ENCODE measurements around the gene PPL.
"Not testable (repeated sequence)": the region's sequence is repeated elsewhere in the genome, so short reads cannot be mapped to it uniquely, and the experiment has no call there.

PPL gene, protein sequence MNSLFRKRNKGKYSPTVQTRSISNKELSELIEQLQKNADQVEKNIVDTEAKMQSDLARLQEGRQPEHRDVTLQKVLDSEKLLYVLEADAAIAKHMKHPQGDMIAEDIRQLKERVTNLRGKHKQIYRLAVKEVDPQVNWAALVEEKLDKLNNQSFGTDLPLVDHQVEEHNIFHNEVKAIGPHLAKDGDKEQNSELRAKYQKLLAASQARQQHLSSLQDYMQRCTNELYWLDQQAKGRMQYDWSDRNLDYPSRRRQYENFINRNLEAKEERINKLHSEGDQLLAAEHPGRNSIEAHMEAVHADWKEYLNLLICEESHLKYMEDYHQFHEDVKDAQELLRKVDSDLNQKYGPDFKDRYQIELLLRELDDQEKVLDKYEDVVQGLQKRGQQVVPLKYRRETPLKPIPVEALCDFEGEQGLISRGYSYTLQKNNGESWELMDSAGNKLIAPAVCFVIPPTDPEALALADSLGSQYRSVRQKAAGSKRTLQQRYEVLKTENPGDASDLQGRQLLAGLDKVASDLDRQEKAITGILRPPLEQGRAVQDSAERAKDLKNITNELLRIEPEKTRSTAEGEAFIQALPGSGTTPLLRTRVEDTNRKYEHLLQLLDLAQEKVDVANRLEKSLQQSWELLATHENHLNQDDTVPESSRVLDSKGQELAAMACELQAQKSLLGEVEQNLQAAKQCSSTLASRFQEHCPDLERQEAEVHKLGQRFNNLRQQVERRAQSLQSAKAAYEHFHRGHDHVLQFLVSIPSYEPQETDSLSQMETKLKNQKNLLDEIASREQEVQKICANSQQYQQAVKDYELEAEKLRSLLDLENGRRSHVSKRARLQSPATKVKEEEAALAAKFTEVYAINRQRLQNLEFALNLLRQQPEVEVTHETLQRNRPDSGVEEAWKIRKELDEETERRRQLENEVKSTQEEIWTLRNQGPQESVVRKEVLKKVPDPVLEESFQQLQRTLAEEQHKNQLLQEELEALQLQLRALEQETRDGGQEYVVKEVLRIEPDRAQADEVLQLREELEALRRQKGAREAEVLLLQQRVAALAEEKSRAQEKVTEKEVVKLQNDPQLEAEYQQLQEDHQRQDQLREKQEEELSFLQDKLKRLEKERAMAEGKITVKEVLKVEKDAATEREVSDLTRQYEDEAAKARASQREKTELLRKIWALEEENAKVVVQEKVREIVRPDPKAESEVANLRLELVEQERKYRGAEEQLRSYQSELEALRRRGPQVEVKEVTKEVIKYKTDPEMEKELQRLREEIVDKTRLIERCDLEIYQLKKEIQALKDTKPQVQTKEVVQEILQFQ (N-terminal part only)

DNA sequence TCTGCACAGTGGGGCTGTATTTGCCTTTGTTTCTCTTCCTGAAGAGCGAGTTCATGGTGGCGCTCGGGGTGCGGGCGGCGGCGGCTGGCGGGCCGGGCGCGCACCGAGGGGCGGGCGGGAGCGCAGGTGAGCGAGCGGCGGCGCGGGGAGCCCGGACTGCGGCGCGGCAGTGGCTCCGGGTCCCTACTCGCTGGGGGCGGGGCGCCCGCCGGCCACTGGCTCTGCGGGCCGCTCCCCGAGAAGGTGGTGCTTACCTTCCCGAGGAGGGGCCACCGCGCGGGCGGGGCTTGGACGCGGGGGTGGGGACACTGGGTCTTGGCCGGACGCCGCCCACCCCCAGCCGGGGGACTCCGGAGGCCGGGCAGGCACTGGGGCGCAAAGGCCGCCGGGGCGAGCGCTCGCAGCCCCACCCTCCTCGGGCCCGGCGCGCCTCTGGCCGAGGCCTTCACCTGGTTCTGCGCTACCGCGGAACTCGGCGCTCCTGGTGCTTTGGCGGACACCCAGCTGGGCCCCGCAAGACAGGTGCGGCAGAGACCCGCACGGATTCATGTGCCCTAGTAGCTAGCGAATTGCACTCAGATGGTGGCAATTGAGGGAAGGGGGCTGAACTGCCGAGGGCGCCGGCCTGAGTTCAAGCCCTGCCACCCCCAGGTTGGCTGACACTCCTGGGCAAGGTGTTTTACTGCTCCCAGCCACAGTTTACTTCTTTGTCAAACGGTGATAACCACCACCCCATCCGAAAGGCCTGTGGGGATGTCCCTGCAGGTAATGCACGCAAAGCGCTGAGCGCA, at the start of gene PPL:
Gene PPL (minus strand): TSS at position 158 of the 791 bp plus-strand sequence. CDS start 103 bp downstream, at position 55.
- no peak for DNase-seq
- in situ Hi-C loops (cut with MboI; ENCODE audit: low pct_unique_long_range_greater_than_20kb, low sequenced_read_pairs) = no loop called here

DNA sequence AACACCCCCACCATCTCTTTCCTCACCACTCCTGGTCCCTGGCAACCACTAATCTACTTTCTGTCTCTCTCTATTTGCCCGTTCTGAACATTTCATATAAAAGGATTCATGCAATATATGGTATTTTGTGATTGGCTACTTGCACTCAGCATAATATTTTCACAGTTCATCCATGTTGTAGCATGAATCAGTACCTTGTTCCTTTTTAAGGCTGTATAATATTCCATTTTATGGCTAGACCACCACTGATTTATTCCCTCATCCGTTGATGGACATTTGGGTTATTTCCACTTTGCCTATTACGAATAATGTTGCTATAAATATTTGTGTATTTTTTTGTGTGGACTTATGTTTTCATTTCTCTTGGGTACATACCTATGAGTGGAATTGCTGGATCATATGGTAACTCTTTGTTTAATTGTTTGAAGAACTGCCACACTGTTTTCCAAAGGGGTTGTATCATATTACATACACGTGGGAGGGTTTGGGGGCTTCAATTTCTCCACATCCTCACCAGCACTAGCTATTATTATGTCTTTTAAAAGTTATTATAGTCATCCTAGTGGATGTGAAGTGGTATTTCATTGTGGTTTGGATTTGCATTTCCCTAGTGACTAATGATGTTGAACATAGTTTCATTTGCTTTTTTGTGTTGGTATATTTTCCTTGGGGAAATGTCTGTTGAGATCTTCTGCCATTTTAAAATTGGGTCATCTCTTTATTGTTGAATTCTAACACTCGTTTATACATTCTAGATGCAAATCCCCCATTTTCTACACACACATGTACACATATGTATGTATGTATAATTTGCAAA, 47.4 kb upstream of the PPL start:
- in situ Hi-C loops (cut with MboI; ENCODE audit: low pct_unique_long_range_greater_than_20kb, low sequenced_read_pairs) = no loop called here
- DNase-seq = no peak

GRCh38 chr16:4982056-4982867, 45.3 kb upstream of the PPL start:
- in situ Hi-C loops (cut with MboI; ENCODE audit: low pct_unique_long_range_greater_than_20kb, low sequenced_read_pairs) = no loop called here
- no peak for DNase-seq

GRCh38 chr16:4981473-4981872, 44.5 kb upstream of the PPL start:
- DNase-seq = no peak
- in situ Hi-C loops (cut with MboI; ENCODE audit: low pct_unique_long_range_greater_than_20kb, low sequenced_read_pairs) = no loop called here

DNA sequence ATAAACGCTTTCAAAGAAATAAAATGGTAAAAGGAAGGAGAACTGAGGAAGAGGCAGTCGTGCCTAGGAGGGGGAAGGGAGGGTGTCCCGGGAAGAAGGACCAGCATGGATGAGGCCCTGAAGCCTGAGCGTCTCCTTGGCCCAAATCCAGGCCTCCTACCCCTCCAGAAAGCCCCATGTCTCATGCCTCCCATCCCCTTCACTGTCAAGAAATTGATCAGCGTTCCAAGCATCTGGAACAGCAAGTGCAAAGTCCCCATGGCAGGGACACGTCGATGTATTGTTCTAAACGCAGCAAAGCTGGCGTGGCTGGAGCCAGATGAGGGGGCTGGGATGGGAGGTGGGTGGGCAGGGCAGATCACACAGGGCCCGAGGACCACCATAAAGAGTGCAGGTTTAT, 43.7 kb upstream of the PPL start:
- in situ Hi-C loops (cut with MboI; ENCODE audit: low pct_unique_long_range_greater_than_20kb, low sequenced_read_pairs) = no loop called here
- no peak for DNase-seq

GRCh38 chr16:4979736-4980660, 43.0 kb upstream of the PPL start:
- in situ Hi-C loops (cut with MboI; ENCODE audit: low pct_unique_long_range_greater_than_20kb, low sequenced_read_pairs) = no loop called here

DNA sequence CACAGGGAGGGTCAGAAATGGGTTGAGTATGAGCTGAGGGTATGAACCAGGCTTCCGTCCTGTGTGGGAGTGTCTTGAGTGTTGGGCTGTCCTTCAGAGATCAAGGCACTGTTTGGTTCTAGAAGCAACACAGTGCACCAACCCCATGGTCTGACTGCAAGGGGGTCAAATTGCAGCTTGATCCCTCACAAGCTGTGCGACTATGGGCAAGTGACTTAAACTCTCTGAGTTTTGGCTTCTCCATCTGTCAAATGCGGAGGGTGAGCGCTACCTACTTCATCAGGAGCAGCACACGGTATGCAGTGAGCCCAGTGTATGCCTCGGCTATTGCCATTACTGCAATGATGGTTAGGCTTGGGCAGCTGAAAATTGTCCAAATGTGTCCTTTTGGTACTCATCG, 42.2 kb upstream of the PPL start:
- DNase-seq = no peak
- in situ Hi-C loops (cut with MboI; ENCODE audit: low pct_unique_long_range_greater_than_20kb, low sequenced_read_pairs) = no loop called here

More at GRCh38 chr16:4979736-4980660, 43.0 kb upstream of the PPL start:
- no peak for DNase-seq

DNA sequence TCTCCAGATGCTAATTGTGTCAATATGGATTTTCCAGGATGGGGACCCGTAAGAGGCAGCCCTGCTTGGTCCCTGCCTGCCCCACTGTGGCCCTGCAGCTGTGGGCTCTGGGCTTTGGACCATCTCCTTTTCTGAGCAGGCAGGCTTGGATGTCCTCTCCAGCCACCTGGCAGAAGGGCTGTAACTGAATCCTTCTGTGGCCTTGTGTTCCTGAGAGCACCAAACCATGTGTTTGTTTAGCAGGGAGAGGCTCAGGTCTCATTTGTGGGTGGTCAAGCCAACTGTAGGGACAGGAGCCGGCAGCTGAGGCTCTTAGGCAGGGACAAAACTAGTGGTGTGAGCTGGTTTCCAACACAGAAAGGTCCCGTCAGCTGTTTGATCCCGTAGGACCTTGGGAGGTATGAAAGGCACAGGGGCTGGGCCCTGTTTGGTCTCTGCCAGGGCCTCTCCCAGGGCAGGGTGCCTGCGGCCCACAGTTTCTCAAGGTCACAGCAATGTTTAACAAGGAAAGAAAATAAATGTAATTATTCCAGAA, 39.7 kb upstream of the PPL start:
- in situ Hi-C loops (cut with MboI; ENCODE audit: low pct_unique_long_range_greater_than_20kb, low sequenced_read_pairs) = no loop called here
- DNase-seq = no peak

DNA sequence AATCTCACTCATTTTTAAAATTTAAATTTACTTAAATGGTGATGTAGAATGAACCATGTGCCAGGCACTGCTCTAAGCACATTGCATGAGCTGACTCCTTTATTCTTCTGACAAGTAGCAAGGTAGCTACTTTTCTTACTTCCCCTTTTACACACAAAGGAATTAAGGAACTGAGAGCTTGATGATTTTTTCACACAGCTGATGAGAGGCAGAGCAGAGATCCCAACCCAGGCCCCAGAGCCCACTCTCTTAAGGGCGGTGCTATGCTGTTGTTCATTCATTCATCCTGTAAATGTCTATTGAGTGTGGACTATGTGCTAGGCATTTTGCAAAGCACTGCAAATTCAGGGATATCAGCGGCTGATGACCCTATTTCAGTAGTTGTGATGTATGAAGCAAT, 39.1 kb upstream of the PPL start:
- in situ Hi-C loops (cut with MboI; ENCODE audit: low pct_unique_long_range_greater_than_20kb, low sequenced_read_pairs) = no loop called here
- DNase-seq = peak; percentile 74

DNA sequence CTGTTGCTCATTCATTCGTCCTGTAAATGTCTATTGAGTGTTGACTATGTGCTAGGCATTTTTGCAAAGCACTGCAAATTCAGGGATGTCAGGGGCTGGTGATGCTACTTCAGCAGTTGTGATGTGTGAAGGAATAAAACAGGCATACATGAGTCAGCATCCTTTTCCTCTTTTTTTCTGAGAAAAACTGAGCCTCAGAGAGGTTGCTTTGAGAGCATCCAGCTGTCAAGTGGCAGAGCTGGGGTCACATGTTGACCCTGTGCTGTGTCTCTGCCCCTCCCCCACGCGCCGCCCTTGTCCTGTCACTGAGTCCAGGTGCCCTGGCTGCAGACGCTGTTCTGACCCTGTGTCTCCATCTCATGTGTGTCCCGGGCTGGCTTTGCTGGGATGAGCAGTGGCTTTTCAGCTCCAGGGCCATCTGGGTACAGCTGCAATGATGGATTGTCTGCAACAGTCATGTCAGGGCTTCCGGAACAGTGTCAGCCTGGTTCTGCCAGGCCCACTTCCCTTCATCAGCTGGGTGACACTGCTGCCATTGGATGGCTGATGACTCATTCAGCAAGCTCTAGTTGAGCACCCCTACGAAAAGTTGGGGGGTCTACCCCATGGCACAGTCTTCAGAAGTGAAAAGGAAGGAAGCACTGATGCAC, 36.1 kb upstream of the PPL start:
- peak; percentile 29 for DNase-seq
- in situ Hi-C loops (cut with MboI; ENCODE audit: low pct_unique_long_range_greater_than_20kb, low sequenced_read_pairs) = no loop called here

GRCh38 chr16:4970010-4970409, 33.1 kb upstream of the PPL start:
- in situ Hi-C loops (cut with MboI; ENCODE audit: low pct_unique_long_range_greater_than_20kb, low sequenced_read_pairs) = no loop called here
- no peak for DNase-seq

- no peak for DNase-seq
- in situ Hi-C loops (cut with MboI; ENCODE audit: low pct_unique_long_range_greater_than_20kb, low sequenced_read_pairs) = no loop called here
Observed at GRCh38 chr16:4968879-4969483, 32.0 kb upstream of the PPL start.

DNA sequence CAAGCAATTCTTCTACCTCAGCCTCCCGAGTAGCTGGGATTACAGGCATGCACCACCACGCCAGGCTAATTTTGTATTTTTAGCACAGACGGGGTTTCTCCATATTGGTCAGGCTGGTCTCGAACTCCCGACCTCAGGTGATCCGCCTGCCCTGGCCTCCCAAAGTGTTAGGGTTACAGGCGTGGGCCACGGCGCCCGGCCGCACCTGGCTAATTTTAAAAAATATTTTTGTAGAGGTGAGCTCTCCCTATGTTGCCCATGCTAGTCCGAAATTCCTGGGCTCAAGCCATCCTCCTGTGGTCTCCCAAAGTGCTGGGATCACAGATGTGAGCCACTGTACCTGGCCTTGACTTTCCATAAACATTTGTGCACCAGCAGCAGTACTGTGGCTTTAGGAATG, 31.3 kb upstream of the PPL start:
- in situ Hi-C loops (cut with MboI; ENCODE audit: low pct_unique_long_range_greater_than_20kb, low sequenced_read_pairs); DNase-seq: not testable (repeated sequence)

DNA sequence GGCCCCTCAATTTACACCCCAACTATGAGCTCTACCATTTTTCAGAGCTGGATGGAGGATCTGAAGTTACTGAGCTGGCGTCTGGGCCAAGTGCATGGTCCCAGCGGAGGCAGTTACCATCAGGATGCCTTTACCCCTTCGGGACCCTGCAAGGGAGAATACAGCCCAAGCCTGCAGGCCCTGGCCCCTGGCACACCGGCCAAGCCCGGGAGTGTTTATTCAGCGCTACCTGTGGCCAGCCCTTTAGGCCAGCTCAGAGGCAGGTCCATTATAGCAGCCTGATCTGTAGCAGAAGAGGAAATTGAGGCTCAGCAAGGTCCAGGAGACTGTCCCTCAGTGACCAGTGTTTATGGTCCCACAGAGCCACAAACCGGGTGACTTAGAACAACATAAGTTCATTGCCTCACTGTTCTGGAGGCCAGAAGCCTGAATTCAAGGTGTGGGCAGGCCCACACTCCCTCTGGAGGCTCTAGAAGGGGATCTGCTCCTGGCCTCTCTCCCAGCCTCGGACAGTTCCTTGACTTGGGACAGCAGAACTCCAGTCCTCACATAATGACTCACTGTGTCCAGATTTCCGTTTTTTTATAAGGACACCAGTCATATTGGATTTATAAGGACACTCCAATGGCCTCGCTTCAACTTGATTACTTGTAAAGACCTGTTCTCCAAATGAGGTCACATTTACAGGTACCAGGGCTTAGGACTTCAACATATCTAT, 29.9 kb upstream of the PPL start:
- in situ Hi-C loops (cut with MboI; ENCODE audit: low pct_unique_long_range_greater_than_20kb, low sequenced_read_pairs) = no loop called here
- no peak for DNase-seq

Measured in KBM-7 (cell line).